Uterus (tissue), 4 donors: Measurements from ENCODE around the gene SBF2. TPM values are rescaled to one million over a fixed set of nuclear protein-coding genes. Genes with fewer than 3 reads are reported as not detected.

ENCODE experiments used
- DNase-seq, 2 donors: peaks; one replicate each; pipeline ENCODE4 v3.0.0-alpha.2; 2019 to 2020
- H3K27ac ChIP-seq, 2 donors: fragments of 200-600 bp; sonication (generic); 1 replicate in 1 of 2; 2 replicates in 1 of 2; pipeline ENCODE4 v1.5.1; 2016 to 2018
- H3K27me3 ChIP-seq, 2 donors: fragments of 200-600 bp; sonication (generic); one replicate each; pipeline ENCODE4 v1.5.1; 2018 to 2019; ENCODE audit warnings: control low read depth in 1 of 2
- H3K36me3 ChIP-seq, 2 donors: fragments of 200-600 bp; sonication (generic); one replicate each; pipeline ENCODE4 v1.5.1; 2019; ENCODE audit warnings: control low read depth in 1 of 2
- H3K4me1 ChIP-seq, 2 donors: fragments of 200-600 bp; sonication (generic); one replicate each; pipeline ENCODE4 v1.5.1; 2018 to 2019; ENCODE audit warnings: control low read depth in 1 of 2
- H3K4me3 ChIP-seq, 2 donors: fragments of 200-600 bp; sonication (generic); 1 replicate in 1 of 2; 2 replicates in 1 of 2; pipeline ENCODE4 v1.5.1; 2018 to 2019; ENCODE audit warnings: mild to moderate bottlenecking in 1 of 2
- H3K9me3 ChIP-seq, 2 donors: fragments of 200-600 bp; sonication (generic); one replicate each; pipeline ENCODE4 v1.5.1; 2019; ENCODE audit warnings: control low read depth in 1 of 2
- POLR2A ChIP-seq, 2 donors: fragments of 450-650 bp; IDR thresholded peaks; one replicate each; pipeline ENCODE4 v1.6.1; 2016; ENCODE audit warnings: antibody characterized with exemption in 2 of 2, mild to moderate bottlenecking in 1 of 2, moderate library complexity in 1 of 2
- intact Hi-C: fragments of 100-400 bp; cut with DNase I; formaldehyde crosslinking; loops from one replicate; pipeline ENCODE4 v1.15.1; 2023; ENCODE audit warnings: low total_unique reads
- total RNA-seq, 4 donors: library from RNA; depleted of rRNA in 3 of 4; stranded (reverse); fragments of >200 nt in 3 of 4; gene quantifications; one replicate each; pipeline versions ENCODE4 v1.1.0 to v1.2.4, GENCODE V29; 2014 to 2023
- TF ChIP-seq, protein P1 (sequence below), 4 experiments: fragments of 200-600 bp in 2 of 4; fragments of 450-650 bp in 2 of 4; sonication (generic) in 2 of 4; IDR thresholded peaks; one replicate each; pipeline ENCODE4 v1.5.1; 2016 to 2019; ENCODE audit warnings: antibody characterized with exemption in 4 of 4, mild to moderate bottlenecking in 2 of 4, moderate library complexity in 1 of 4
- donor health status: DM: yes; HTN: yes; CAD: no.

SBF2 gene
- total RNA-seq, 4 donors from 2014 or later: 45.0 to 202 (median 98.0) TPM

DNA sequence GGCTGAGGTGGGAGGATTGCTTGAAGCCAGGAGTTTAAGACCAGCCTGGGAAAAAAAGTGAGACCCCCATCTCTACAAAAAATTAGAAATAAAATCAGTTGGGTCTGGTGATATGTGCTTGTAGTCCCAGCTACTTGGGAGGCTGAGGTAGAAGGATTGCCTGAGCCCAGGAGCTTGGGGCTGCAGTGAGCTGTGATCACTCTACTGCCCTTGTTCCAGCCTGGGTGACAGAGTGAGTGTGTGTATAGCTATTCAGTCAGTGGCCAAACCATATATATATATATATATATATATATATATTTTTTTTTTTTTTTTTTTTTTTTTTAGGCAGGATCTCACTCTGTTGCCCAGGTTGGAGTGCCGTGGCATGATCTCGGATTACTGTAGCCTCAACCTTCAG is 35.3 kb upstream of the SBF2 start:
- peaks cover 2 to 9% of the 10 kb centered on the region in 2 donors for H3K4me1 ChIP-seq

DNA sequence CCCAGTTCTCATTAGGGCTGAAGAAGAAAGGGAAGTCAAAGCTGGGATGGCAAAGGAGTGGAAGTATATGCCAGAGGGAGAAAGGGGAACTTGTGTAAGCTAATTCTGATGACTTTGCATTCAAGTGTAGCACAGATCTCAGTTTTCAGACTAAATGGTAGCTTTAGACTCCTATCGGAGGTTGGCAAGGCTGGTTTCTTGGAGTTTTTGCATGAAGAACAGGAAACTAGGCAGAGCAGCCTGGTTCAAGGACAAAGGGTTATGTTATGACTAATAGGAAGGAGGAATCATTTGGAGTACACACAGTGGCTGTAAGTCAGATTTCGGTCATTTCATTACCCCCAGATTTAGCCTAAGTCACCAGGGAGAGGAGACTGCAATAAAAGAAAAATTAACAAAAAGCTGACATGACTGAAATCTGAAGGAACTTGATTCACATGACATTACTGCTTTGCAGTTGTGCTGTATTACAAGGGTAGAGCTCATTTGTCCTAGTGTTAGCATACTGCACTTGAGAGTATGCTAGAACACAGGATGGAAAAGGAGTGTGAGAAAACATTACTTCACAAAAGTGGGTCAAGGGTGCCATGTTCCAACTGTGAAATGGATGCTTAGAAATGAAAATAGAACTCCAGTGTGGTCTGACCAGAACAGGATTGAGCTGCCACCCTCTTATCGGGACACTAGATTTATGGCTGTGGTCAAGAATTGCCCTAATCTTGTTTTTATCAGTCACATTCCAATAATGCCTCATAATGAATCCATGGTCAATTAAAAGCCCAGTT is 34.5 kb upstream of the SBF2 start:
- DNase-seq: no peak
- Histone ChIP-seq H3K4me3 (no peak overlapping the region), H3K9me3 (no peaks in the 10 kb centered on the region), H3K27ac (peak overlapping the region; percentile 2 to 29), H3K4me1 (peaks cover 2 to 9% of the 10 kb centered on the region in 2 donors), H3K27me3 (no peaks in the 10 kb centered on the region), H3K36me3 (no peaks in the 10 kb centered on the region)
- TF ChIP-seq POLR2A (IDR thresholded peaks at IDR 0.05): no peak
- TF ChIP-seq, protein P1, sequence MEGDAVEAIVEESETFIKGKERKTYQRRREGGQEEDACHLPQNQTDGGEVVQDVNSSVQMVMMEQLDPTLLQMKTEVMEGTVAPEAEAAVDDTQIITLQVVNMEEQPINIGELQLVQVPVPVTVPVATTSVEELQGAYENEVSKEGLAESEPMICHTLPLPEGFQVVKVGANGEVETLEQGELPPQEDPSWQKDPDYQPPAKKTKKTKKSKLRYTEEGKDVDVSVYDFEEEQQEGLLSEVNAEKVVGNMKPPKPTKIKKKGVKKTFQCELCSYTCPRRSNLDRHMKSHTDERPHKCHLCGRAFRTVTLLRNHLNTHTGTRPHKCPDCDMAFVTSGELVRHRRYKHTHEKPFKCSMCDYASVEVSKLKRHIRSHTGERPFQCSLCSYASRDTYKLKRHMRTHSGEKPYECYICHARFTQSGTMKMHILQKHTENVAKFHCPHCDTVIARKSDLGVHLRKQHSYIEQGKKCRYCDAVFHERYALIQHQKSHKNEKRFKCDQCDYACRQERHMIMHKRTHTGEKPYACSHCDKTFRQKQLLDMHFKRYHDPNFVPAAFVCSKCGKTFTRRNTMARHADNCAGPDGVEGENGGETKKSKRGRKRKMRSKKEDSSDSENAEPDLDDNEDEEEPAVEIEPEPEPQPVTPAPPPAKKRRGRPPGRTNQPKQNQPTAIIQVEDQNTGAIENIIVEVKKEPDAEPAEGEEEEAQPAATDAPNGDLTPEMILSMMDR (IDR thresholded peaks at IDR 0.05): no peak
- intact Hi-C loops: loop anchor here (10.0 kb wide), 1 partner anchor 574 kb away; no protein-coding TSS in a partner anchor

More for the DNA sequence above, 35.3 kb upstream of the SBF2 start:
- Histone ChIP-seq H3K27ac (no peak overlapping the region), H3K9me3 (no peaks in the 10 kb centered on the region), H3K36me3 (no peaks in the 10 kb centered on the region), H3K4me3 (no peak overlapping the region), H3K27me3 (no peaks in the 10 kb centered on the region)
- no peak for DNase-seq
- intact Hi-C loops: loop anchor here (10.0 kb wide), 1 partner anchor 575 kb away; no protein-coding TSS in a partner anchor
- TF ChIP-seq, protein P1 (IDR thresholded peaks at IDR 0.05): no peak
- TF ChIP-seq POLR2A (IDR thresholded peaks at IDR 0.05): no peak

DNA sequence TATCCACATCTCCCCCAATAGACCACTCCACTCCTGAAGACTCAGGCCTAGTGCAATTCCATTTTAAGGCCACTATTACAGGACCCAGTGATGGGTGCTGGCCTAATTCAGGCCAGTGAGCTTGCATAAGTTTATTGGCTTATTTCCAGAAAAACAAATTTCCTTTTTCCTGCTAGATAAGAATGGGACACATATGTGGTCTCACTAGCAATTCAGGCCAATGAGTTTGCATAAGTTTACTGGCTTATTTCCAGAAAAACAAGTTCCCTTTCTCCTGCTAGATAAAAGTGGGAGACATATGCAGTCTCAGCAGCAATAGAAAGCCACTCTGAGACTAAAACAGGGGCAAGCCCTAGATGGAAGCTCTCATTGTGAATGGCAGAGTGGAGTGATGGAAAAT is 33.2 kb upstream of the SBF2 start:
- Histone ChIP-seq H3K27ac (peak overlapping the region; percentile 55 to 69), H3K9me3 (no peaks in the 10 kb centered on the region), H3K4me1 (peaks cover 2 to 9% of the 10 kb centered on the region in 2 donors), H3K4me3 (no peak overlapping the region), H3K36me3 (no peaks in the 10 kb centered on the region), H3K27me3 (no peaks in the 10 kb centered on the region)
- TF ChIP-seq POLR2A (IDR thresholded peaks at IDR 0.05): no peak
- TF ChIP-seq, protein P1 (IDR thresholded peaks at IDR 0.05): no peak
- DNase-seq: no peak
- intact Hi-C loops: loop anchor here (10.0 kb wide), 1 partner anchor 572 kb away; no protein-coding TSS in a partner anchor

DNA sequence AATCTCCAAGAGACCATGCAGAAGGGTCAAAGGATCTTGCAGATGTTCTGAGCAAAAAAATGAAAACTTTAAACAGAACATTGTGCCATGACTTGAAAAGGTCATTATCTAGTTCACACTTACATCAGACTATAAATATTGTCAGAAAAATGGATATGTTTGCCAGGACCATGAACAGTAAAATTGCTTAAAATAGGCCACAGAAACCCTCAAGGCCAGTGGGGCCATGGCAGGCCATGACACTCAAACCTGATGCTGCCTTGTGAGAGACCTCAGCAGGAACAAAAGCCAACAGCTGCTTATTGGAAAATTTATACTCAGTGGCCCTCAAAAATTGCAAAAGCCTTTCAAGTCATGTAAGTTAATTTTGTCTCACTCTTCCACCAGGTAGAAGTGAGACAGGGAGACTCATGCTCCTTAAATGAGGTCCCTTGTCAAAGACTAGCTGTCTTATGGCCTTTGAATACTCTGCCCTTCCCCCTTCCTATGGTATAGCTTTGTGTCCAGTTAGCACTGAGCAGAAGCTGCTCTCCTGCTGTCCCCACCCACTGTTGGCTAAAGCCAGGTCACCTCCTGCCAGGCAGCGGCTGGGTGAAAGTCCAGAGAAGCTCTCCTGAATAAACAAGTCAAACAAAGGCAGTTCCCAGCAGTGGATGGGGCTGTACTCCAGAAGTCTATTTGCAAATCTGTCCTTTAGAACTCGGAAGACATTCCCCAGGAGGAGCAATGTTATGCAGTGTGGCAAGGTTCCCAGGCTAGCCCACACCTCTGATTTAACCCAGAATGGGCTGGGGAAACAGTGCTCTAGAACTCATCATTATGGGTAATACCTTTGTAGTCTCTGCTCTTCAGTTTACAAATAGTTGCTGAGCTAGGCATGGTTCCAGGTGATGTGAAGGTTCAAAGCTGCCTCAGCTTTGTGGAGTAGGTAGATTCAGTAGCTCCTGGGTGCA is 32.3 kb upstream of the SBF2 start:
- H3K36me3 ChIP-seq: no peaks in the 10 kb centered on the region
- TF ChIP-seq, protein P1 (IDR thresholded peaks at IDR 0.05): no peak
- no peak for TF ChIP-seq POLR2A (IDR thresholded peaks at IDR 0.05)
- no peaks in the 10 kb centered on the region for H3K9me3 ChIP-seq
- H3K27ac ChIP-seq: peak overlapping the region; percentile 55 to 69
- intact Hi-C loops: loop anchor here (10.0 kb wide), 1 partner anchor 571 kb away; no protein-coding TSS in a partner anchor
- H3K4me1 ChIP-seq: peaks cover 2 to 9% of the 10 kb centered on the region in 2 donors
- DNase-seq: peak; percentile 37 to 47
- H3K27me3 ChIP-seq: no peaks in the 10 kb centered on the region
- no peak overlapping the region for H3K4me3 ChIP-seq
